Activated CD8-positive, alpha-beta memory T cell treated with anti-CD3 and anti-CD28 coated beads for 1 hour (primary cell): ENCODE measurements around the gene PPP1R15B.
A peak's percentile ranks its signal among the peaks of the same experiment; 100 is the strongest.
"Not testable (repeated sequence)": the region's sequence is repeated elsewhere in the genome, so short reads cannot be mapped to it uniquely, and the experiment has no call there.

ENCODE experiments used
- DNase-seq, 2 donors: peaks; one replicate each; pipeline ENCODE4 v3.0.0-alpha.2; 2020; ENCODE audit warnings: low read depth in 1 of 2; ENCODE audit errors: extremely low read depth in 1 of 2

Gene PPP1R15B

DNA sequence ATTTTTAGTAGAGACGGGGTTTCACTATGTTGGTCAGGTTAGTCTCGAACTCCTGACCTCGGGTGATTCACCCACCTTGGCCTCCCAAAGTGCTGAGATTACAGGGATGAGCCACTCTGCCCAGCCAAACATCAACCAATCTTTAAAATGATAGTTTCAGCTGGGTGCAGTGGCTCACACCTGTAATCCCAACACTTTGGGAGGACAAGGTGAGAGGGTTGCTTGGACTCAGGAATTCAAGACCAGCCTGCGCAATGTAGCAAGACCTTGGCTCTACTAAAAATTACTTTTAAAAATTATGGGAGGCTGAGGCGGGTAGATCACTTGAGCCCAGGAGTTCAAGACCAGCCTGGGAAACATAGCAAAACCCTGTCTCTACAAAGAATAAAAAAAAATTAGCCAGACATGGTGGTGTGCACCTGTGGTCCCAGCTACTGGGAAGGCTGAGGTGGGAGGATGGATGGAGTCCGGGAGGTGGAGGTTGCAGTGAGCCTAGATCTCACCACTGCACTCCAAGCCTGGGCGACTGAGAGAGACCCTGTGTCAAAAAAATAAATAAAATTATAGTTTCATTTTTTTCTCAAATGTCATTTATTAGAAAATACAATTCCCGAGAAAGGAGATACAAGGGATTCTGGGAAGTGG, 10.6 kb upstream of the PPP1R15B start:
- DNase-seq, result not testable (repeated sequence)

DNA sequence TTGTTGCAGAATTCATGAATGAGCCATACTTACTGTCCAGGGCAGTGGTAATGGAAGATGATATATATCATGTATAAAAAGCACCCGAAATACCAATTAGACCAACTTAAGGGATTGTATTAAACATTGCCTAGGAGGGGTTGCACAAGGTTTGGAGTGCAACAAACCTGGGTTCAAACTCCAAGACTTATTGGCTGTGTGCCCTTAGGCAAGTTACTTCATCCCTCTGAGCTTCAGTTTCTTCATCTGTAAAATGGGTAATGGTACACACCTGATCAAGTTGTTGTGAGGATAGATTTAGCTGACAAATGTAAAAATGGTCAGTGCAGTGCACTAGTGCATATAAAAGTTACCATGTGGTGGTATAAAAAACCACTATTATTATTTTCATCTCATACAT, 9.8 kb upstream of the PPP1R15B start:
- DNase-seq, result no peak

DNA sequence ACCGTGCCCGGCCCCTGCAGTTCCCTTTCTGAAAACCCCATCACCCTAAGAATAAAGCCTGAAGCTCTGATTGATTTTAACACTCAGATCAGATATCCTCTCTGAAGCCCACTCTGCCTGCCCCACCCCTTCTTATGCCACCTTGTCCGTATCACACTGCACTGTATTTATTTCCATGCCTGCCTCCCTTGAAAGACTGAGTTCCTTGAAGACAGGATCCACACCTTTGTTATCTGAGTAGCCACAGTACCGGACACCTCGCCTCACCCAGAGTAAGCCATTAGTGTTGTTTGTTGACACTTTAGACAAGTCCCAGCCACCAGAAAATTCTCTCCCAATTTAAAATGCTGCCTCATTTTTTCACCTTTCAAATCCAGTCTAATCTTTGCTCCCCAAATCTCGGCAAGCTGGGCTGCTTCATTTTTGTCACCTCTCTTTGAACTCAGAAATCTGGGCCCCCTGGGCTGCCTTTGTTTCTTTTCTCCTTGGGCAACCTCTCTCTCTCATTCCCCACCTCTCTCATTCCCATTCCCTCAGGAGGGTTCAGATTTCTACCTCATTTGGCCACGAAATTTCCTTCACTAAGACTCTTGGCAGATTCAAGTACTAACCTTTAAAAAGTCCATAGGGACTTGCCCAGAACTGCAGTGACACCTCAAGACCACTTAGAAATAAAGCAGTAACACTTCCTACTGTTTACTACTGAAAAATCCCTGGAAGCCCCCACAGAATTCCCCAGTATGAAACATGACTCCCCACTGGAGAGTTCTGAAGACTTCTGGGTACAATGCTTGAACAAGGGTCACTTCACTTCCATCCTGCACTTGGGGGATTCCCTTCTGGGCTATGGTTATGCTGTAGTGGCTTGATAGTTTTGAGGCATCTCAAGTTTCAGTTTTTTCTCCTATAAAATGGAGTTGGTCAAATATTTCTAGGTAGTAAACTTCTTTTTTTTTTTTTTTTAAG, 8.7 kb upstream of the PPP1R15B start:
- DNase-seq, result no peak

DNA sequence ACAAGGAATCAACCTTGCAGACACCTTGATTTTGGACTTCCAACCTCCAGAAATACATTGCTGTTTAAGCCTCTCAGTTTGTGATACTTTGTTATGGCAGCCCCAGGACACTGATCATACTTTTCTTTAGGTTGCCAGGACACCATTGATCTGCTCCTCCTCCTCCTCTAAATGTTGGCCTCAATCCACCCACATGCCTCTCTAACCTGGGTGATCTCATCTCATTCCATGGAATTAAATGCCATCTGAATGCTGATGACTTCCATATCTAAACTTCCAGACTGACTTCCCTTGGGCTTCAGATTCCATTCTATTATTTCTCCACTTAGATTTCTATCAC, 7.4 kb upstream of the PPP1R15B start:
- DNase-seq, result no peak

DNA sequence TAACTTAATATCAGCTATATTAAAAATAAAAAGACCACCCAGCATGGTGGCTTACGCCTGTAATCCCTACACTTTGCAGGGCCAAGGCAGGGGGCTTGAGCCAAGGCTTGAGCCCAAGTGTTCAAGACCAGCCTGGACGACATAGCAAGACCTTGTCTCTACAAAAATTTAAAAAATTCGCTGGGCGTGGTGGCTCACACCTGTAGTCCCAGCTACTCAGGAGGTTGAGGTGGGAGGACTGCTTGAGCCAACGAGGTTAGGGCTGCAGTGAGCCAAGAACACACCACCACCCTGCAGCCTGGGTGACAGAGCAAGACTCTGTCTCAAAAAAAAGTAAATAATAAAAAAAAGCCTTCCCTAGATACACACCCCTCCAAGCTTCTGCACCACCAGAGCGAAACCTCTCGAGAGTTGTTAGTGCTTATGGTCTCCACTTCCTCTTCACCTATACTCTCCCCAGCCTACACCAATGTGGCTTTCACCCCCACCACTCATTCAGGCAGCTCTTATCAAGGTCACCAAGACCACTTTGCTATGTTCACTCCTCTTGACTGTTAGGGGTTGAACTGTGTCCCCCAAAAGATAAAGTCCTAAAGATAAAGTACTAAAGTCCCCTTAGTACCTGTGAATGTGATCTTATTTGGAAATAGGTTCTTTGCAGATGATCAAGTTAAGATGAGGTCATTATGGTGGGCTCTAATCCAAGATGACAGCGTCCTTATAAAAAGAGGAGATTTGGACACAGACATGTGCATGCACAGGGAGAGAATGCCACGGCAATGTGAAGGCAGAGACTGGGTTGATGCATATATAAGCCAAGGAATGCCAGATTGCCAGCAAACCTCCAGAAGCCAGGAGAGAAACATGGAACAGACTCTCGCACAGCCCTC, 6.8 kb upstream of the PPP1R15B start:
- no peak for DNase-seq

DNA sequence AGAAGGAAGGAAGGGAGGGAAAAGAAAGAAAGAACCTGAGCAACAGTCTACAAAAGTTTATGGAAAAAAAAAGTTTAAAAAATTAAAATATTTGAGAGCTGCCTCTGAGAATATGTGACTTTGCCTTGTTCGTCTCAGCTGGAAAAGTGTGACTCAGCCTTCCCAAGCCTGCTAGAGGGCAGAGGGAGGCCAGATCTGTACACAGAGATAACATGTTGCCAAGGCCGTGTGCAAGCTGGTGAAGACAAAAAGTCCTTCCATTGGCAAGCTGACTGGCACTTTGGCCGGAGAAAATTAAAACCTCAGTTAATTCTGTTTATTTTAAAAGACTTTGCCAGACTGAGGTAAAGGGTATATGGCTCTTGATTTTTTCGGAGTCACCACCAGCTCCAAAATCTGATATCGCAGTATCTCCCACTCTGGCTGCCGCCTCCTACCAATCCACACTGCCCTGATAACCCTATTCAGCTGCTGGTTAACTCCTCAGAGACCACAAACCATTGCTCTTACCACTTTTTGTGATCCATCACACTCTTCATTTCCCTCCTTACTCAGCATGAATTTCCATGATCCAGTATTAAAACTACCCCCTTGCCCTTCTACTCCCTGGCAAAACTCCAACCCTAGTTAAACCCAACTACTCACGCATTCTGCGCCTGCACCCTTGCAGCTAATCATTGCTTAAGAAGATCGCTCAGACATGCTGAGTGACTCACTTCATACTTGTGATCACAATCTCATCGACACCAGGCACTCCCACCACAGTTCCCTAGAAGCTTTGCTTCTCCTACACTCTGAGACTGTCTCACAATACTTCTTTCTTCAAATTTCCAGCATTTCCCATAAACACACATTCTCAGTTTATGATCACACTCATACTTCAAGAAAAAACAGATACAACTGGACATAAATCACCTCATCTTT, 5.7 kb upstream of the PPP1R15B start:
- peak in 1 of 2 donors; percentile 19 for DNase-seq

DNA sequence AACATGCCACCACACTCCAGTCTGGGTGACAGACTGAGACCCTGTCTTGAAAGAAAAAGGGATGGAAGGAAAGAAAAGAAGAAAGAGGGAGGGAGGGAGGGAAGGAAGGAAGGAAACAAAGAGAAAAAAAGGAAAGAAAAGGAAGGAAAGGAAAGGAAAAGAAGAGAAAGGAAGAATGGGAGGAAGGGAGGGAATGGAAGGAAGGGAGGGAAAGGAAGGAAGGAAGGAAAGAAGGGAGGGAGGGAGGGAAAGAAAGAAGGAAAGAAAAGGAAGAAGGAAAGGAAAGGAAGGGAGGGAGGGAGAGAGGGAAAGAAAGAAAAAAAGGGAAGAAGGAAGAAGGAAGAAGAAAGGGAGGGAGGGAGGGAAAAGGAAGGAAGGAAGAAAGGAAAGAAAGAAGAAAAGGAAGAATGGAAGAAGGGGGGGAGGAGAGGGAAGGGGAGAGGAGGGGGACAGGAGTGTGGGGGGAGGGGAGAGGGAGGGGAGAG, 5.0 kb upstream of the PPP1R15B start:
- no peak for DNase-seq

DNA sequence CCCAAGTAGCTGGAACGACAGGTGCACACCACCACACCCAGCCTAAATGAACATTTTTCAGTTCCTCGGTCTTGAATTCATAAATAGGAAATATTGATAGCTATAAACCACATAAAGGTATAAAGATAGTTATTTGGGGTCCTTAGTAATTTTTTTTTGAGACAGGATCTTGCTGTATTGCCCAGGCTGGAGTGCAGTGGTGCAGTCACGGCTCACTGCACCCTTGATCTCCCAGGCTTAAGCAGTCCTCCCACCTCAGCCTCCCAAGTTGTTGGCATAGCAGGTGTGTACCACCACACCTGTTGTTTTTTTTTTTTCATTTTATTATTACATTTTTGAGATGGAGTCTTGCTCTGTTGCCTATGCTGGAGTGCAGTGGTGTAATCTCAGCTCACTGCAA, 3.7 kb upstream of the PPP1R15B start:
- DNase-seq, result no peak

DNA sequence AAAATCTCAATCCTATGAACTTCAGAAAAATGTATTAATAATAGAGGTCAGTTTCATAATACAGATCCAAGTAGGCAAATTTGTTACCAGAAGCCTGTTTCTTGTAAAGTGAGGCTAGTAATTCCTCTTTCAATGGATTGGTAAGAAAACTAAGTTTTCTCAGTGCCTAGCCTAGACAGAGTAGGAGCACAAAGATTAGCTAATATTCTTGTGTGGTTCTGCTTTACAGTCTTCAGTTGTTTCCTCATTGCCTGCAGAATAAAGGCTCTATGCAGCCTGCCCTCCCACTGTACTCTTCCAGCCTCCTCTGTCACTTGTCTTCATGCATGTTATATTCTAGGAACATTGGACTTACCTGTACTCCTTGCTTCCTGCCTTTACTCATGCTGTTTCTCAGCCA, 2.4 kb upstream of the PPP1R15B start:
- no peak for DNase-seq

DNA sequence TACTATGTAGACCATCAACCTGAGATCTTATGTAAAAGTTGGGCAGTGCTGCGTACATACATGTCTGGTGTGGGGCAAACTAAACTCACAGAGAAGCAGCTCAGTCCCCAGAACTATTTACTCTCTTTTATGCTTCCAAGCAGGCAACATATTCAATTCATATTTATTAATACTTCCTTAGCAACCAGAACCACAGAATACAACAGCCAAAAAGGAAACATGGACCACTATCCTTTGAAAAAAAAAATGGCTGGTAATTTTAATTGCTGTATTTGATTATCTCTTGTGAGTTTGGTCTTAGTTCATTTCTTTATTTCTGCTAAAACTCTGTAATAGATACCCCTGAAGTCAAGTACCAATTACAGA, 1.5 kb upstream of the PPP1R15B start:
- DNase-seq, result no peak

DNA sequence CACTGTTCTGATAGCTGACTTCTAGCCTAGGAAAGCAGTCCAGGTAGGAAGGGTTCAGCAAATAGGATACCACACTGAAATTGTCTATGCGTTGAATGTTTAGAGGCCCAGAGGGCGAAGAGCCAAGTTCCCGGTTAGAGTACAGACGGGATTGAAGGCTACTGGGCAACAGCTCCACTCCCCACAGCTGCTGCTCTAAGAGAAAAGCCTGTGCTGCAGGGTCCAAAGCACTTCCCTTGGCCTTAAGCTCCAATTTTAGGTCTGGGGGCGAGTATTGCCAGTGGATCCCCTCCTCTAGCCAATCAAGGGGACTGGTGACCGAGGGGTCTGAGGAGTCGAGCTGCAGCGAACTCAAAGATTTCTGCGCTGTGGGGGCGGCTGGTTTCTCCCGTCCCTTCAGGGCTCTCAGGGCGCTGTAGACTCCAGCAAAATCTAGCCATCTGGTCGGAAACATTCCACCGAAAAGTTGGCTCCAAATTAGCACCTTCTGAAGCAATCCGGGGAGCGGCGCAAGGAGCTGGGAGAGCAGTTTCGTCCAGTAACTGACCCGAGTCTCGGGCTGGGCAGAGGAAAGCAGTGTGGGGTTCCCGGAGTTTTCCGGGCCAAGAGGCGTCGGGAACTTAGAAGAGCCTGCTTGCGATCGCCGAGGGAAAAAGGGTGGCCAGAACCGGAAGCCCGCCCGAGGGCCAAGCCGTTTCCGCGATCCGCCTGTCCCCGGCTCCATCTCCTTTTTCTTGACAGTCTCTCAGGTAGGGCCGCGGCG, 748 bp downstream of the PPP1R15B start:
- no peak for DNase-seq

DNA sequence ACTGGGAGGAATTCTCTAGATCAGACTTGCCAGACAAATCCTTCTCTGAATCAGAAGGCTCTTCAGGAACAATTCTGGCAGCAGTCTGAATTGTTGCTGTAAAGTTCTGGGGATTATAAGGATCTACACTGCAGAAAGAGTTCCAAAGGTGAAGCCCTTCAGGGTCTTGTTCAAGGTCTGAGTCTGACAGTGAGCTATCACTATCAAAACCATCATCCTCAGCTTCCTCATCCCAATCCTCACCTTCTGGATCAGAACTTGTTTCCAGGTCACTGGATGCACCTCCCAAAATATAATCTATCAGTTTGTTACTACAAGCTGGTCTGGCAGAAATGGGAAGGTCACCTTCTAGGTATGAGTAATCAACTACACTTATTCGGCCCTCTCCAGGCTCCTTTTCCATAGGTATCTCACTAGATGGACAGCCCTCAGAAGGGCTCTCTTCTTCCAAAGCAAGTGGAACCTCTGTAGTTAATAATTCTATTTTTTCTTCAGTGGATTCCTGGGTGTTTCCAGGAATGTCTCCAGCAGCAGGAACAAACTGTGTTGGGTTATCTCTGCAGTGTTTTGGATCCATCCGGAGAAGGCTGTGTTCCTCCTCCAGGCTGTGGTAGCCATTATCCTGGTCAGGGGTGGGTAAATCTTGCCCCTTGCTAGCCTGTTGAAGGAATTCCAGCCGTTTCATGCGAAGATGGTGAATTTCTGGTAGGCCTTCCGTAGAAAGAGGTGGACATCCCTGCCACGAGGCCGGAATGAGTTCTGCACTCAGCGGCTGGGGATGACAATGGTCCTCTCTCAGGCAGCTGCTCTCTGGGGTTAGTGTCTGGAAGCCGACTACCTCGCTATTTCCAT, 1.6 kb downstream of the PPP1R15B start:
- no peak for DNase-seq

DNA sequence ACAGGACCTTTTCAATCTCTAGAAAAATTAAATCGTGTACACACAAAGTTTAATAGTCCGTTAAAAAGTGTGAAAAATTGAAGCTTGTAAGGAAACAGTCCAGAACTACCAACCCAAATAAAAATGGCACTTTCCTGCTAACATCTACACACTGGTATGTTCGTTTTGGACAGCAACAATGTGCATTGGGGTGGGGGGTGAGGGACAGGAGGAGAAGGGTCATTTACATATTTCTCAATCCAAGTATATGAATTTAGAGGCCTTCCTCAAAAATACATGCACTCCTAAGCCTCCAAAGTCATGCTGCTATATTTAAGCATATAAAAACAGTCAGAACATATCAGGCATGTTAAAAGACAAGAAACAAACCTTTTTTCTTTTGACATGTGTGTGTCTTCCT, 2.5 kb downstream of the PPP1R15B start:
- no peak for DNase-seq

DNA sequence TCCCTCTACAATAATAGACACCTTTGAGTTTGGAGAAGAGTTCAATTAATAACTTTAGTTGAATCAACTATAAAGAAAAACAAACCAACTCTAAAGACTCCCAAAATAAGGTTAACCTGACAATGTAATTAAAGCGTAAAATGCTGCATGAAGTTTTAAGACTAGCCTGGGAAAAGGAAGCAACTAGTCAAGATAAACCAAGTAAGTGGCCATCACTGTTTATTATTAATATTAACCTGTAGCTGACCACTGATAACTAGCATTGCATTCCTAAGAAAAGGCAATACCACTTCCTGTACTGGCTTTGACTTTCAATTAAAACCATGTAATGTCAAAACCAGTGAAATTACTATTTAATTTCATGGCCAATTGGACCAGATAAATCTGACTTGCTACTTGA, 3.0 kb downstream of the PPP1R15B start:
- no peak for DNase-seq

DNA sequence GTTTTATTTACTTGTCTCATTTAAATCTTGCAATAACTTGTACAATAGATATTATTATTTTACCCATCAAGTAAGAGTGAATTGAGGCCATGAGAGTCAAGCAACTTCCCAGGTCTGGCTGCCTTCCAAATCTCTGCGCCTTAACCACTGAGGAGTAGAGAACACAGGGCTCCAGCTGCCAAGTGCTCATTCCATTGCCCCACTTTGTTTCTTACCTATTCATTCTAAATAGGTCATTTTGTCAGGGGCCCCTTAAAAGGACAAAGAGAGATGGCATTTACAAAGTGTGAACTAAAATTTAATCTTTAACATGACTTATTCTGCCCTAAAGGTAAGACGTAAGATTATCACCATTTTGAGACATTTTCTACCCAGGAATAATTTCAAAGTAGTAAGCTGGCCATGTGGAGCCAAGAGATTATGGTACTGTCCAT, 3.5 kb downstream of the PPP1R15B start:
- no peak for DNase-seq

DNA sequence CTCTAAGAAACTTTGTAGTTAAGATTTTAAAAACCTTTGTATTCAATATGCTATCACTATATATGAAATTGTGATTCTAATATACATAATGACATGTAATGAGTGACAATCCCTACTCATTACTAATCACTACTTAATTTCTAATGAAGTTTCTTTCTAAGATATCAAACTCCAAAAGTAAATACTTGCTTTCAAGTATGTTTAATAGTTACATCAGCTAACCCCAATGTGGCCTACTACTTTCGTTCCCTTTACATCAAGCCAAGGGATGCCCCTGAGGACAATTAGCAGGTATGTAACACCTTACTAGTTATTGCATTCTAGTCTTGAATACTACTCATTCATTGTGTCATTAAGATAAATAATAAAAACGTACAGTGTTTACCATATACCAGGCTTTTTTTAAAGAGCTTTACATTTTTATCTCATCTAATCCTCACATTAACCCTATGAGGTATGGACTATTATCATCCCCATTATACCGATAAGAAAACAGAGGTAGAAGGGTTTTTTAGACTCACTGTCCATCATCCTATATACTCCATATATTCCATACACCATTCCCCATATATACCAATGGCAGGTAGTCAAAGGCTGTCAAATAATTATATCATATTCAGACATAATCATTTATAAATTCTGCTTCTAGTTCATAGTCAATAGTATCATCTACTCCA, 4.2 kb downstream of the PPP1R15B start:
- no peak for DNase-seq

DNA sequence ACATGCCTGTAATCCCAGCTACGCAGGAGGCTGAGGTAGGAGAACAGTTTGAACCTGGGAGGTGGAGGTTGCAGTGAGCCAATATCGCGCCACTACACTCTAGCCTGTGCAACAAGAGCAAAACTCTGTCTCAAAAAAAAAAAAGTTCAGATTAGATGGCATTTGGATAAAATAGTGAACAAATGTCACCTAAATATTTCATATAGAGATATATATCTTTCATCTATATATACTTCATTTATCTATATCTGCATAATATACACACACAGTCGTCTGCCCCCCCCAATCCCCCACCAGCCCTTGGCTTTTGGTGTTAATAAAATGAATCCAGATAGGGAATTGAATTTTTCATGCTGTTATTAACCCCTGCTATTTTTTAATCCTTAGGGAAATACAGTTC, 5.0 kb downstream of the PPP1R15B start:
- no peak for DNase-seq

DNA sequence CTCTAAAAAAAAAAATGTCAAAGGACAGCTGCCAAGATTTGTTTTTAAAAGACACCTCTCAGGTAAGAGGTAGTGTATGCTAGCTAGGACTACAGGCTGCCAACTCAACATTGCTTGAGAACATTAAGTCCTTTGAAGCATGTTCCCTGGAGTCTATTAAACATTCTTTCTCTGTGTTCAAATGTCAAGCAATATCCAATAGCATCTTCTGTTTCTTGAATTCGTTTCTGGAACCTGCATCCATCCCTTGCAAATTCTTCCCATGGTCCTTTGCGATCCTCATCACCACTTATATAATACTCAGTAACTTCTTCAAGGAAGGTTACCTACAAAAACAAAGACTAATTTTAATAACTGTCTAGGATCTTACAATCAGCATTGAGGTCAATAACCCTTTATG, 5.6 kb downstream of the PPP1R15B start:
- no peak for DNase-seq
